ENCODE measurements around the gene SLC49A3.

GRCh38 chr4:675036-675882 lies 13.7 kb downstream of the SLC49A3 start:
- TF ChIP-seq EZH2 (IDR thresholded peaks at IDR 0.05; ENCODE audit: insufficient read depth, poor library complexity, severe bottlenecking) = no peak
- TF ChIP-seq EZH2phosphoT487 (IDR thresholded peaks at IDR 0.05; ENCODE audit: insufficient read depth, low read depth) = no peak
